ENCODE measurements around the gene SSX4B. TPM values are rescaled to one million over a fixed set of nuclear protein-coding genes. Genes with fewer than 3 reads are reported as not detected.
"Not testable (repeated sequence)": the region's sequence is repeated elsewhere in the genome, so short reads cannot be mapped to it uniquely, and the experiment has no call there.

The SSX4B gene, protein sequence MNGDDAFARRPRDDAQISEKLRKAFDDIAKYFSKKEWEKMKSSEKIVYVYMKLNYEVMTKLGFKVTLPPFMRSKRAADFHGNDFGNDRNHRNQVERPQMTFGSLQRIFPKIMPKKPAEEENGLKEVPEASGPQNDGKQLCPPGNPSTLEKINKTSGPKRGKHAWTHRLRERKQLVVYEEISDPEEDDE
- total RNA-seq = not detected

DNA sequence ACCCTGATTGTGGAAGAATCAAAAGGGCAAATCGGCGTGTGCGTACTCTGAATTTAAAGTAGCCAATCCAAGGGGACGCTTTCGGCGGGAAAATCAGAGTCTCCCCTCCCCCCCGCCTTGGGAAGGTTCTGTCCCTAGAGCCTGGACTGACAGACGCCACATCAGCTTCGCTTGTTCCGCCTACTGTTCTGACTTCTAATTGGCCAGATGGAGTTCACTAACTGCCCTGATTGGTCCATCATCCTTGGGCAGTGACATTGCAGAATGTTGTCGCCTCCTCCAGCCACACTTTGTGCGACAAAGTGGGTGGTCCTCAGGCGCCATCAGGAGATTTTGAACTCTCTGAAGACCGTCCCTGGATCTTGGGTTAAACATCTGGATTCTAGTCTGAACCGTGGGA is at the start of gene SSX4B:
TSS of gene SSX4B (minus strand) at position 101 of the 400 bp plus-strand sequence. CDS start 588 bp downstream, outside the sequence.
- H3K36me3 ChIP-seq; H3K4me1 ChIP-seq; DNase-seq; H3K27ac ChIP-seq; in situ Hi-C loops (cut with MboI; ENCODE audit: low pct_ligation_motif_present in 1 of 4, low pct_unique_long_range_greater_than_20kb in 1 of 4, low sequenced_read_pairs in 3 of 4); H3K4me3 ChIP-seq; H3K27me3 ChIP-seq; H3K9me3 ChIP-seq; intact Hi-C loops (cut with DNase I; ENCODE audit: low total_unique reads): not testable (repeated sequence)
- no CpG with 5 or more reads among the region's 15 CpGs for WGBS, 2 donors (ENCODE audit: low coverage in 1 of 2)

DNA sequence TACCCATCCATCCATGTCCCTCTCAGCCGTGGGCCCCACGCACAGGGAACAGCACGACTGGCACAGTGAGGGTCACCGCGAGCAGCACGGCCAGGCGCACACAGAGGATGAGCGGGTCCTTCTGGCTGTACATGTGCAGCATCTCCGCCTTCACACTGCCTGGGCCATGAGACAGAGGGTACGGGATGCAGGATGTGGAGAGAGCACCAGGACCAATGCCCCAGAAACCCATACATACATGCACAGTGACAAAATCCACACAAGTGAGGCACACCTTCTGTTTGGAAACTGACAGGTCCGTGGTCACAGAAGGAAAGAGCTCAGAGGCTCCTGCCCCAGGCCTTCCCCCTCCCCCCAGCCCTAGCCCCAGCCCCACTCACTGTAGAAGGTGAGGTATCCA is 48.8 kb upstream of the SSX4B start:
- intact Hi-C loops (cut with DNase I; ENCODE audit: low total_unique reads) (no loop called here), in situ Hi-C loops (cut with MboI; ENCODE audit: low pct_ligation_motif_present in 1 of 4, low pct_unique_long_range_greater_than_20kb in 1 of 4, low sequenced_read_pairs in 3 of 4) (no loop called here)
- H3K9me3 ChIP-seq = no peaks in the 10 kb centered on the region
- H3K4me3 ChIP-seq = no peak overlapping the region
- WGBS, 2 donors (ENCODE audit: low coverage in 1 of 2) = 88% methylated on average over 11 of the region's 11 CpGs; no CpG with 5 or more reads in 1 of the 2 donors
- no peak overlapping the region for H3K27ac ChIP-seq
- H3K27me3 ChIP-seq = no peaks in the 10 kb centered on the region
- no peaks in the 10 kb centered on the region for H3K4me1 ChIP-seq
- no peak for DNase-seq
- H3K36me3 ChIP-seq = no peaks in the 10 kb centered on the region
- no peak for TF ChIP-seq POLR2A (IDR thresholded peaks at IDR 0.05)
- no peak for TF ChIP-seq EP300 (IDR thresholded peaks at IDR 0.05; ENCODE audit: low read depth)
- TF ChIP-seq, protein P1, sequence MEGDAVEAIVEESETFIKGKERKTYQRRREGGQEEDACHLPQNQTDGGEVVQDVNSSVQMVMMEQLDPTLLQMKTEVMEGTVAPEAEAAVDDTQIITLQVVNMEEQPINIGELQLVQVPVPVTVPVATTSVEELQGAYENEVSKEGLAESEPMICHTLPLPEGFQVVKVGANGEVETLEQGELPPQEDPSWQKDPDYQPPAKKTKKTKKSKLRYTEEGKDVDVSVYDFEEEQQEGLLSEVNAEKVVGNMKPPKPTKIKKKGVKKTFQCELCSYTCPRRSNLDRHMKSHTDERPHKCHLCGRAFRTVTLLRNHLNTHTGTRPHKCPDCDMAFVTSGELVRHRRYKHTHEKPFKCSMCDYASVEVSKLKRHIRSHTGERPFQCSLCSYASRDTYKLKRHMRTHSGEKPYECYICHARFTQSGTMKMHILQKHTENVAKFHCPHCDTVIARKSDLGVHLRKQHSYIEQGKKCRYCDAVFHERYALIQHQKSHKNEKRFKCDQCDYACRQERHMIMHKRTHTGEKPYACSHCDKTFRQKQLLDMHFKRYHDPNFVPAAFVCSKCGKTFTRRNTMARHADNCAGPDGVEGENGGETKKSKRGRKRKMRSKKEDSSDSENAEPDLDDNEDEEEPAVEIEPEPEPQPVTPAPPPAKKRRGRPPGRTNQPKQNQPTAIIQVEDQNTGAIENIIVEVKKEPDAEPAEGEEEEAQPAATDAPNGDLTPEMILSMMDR (IDR thresholded peaks at IDR 0.05) = no peak
- no peak for TF ChIP-seq POLR2AphosphoS5 (IDR thresholded peaks at IDR 0.05)

DNA sequence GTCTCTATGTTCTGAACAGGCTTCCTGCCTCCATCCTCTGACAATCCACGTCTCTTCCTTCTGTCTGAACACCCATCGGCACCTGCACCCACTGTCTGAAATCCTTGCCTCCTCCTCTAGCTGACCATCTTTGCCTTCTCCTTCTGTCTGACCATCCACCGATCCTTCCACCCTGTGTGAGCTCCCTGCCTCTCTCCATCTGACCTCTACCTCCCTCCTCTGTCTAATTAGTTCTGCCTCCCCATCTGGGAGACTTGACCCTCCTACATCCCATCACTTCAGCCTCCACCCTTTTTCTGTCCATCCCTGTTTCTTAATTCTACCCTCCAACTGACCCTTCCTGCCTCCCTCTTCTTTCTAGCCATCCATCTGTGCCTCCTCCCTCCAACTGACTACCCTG is 48.3 kb upstream of the SSX4B start:
- Histone ChIP-seq H3K9me3 (no peaks in the 10 kb centered on the region), H3K27me3 (no peaks in the 10 kb centered on the region), H3K27ac (no peak overlapping the region), H3K4me3 (no peak overlapping the region), H3K4me1 (no peaks in the 10 kb centered on the region), H3K36me3 (no peaks in the 10 kb centered on the region)
- WGBS, 2 donors (ENCODE audit: low coverage in 1 of 2) = 85% methylated on average over 3 of the region's 3 CpGs; no CpG with 5 or more reads in 1 of the 2 donors
- in situ Hi-C loops (cut with MboI; ENCODE audit: low pct_ligation_motif_present in 1 of 4, low pct_unique_long_range_greater_than_20kb in 1 of 4, low sequenced_read_pairs in 3 of 4) = no loop called here
- no peak for DNase-seq
- intact Hi-C loops (cut with DNase I; ENCODE audit: low total_unique reads) = no loop called here
- TF ChIP-seq, protein P1 (IDR thresholded peaks at IDR 0.05) = no peak
- no peak for TF ChIP-seq POLR2A (IDR thresholded peaks at IDR 0.05)
- no peak for TF ChIP-seq EP300 (IDR thresholded peaks at IDR 0.05; ENCODE audit: low read depth)
- no peak for TF ChIP-seq POLR2AphosphoS5 (IDR thresholded peaks at IDR 0.05)

DNA sequence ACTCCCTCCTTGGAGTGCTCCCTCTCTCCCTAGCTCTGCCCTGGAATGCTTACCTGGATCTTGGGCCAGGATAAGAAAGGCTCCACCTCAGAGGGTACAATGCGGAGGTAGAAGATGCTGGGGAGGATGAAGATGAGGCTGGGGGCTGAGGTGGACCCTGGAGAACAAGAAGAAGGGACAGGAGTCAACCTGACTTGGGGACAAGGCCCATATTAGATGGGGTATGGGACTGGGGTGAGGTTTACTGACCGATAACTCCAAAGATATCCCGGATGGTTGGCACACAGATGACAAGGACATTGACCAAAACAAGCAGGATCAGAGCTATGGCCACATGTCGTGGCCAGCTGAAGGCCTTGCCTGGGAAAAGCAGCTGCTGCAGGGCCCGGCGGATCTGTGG is 47.7 kb upstream of the SSX4B start:
- 88% methylated on average over 6 of the region's 6 CpGs; no CpG with 5 or more reads in 1 of the 2 donors for WGBS, 2 donors (ENCODE audit: low coverage in 1 of 2)
- in situ Hi-C loops (cut with MboI; ENCODE audit: low pct_ligation_motif_present in 1 of 4, low pct_unique_long_range_greater_than_20kb in 1 of 4, low sequenced_read_pairs in 3 of 4) = no loop called here
- Histone ChIP-seq H3K27me3 (no peaks in the 10 kb centered on the region), H3K4me3 (no peak overlapping the region), H3K4me1 (no peaks in the 10 kb centered on the region), H3K27ac (no peak overlapping the region), H3K9me3 (no peaks in the 10 kb centered on the region), H3K36me3 (no peaks in the 10 kb centered on the region)
- intact Hi-C loops (cut with DNase I; ENCODE audit: low total_unique reads) = no loop called here
- no peak for DNase-seq
- TF ChIP-seq POLR2AphosphoS5 (IDR thresholded peaks at IDR 0.05) (no peak), EP300 (IDR thresholded peaks at IDR 0.05; ENCODE audit: low read depth) (no peak), POLR2A (IDR thresholded peaks at IDR 0.05) (no peak)
- TF ChIP-seq, protein P1 (IDR thresholded peaks at IDR 0.05) = no peak

DNA sequence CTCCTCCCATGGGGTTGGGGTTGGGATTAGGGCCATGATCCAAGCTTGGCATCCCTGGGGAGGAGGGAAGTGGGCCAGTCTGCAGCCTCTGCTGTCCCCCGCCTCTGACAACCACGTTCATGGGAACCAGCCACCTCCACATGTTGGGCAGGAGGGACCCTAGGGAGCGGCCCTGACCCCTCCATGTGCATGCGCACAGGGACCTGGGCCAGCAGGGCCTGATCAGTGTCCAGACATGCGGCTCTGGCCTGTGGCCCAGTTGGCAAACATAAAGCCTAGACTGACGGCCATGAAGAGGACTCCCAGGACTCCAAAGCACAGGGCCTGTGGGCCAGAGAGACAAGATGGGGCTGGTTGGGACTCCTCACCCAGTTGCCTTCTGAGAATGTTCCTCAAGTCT is 47.0 kb upstream of the SSX4B start:
- no peaks in the 10 kb centered on the region for H3K36me3 ChIP-seq
- H3K4me1 ChIP-seq = no peaks in the 10 kb centered on the region
- H3K9me3 ChIP-seq = no peaks in the 10 kb centered on the region
- 62% methylated on average over 6 of the region's 6 CpGs; no CpG with 5 or more reads in 1 of the 2 donors for WGBS, 2 donors (ENCODE audit: low coverage in 1 of 2)
- no peak for DNase-seq
- no peak for TF ChIP-seq POLR2A (IDR thresholded peaks at IDR 0.05)
- TF ChIP-seq, protein P1 (IDR thresholded peaks at IDR 0.05) = no peak
- no peak for TF ChIP-seq POLR2AphosphoS5 (IDR thresholded peaks at IDR 0.05)
- no peak for TF ChIP-seq EP300 (IDR thresholded peaks at IDR 0.05; ENCODE audit: low read depth)
- no peaks in the 10 kb centered on the region for H3K27me3 ChIP-seq
- intact Hi-C loops (cut with DNase I; ENCODE audit: low total_unique reads) (no loop called here), in situ Hi-C loops (cut with MboI; ENCODE audit: low pct_ligation_motif_present in 1 of 4, low pct_unique_long_range_greater_than_20kb in 1 of 4, low sequenced_read_pairs in 3 of 4) (no loop called here)
- H3K27ac ChIP-seq = no peak overlapping the region
- no peak overlapping the region for H3K4me3 ChIP-seq

Measured in transverse colon (tissue), 4 donors.